Activated CD8-positive, alpha-beta memory T cell treated with anti-CD3 and anti-CD28 coated beads for 36 hours (primary cell): ENCODE data around the gene IKZF2. TPM values are rescaled to one million over a fixed set of nuclear protein-coding genes. Genes with fewer than 3 reads are reported as not detected.

Experiments
- CTCF ChIA-PET: fragments of 350-600 bp; sonication (Branson Sonifier 250); formaldehyde crosslinking; loops from one replicate; lab custom pipeline; 2021; ENCODE audit warnings: antibody characterized with exemption; lab: Charles Lee
- POLR2A ChIA-PET: fragments of 350-600 bp; sonication (Branson Sonifier 250); formaldehyde crosslinking; loops from one replicate; lab custom pipeline; 2021; ENCODE audit warnings: antibody characterized with exemption; lab: Charles Lee
- total RNA-seq, 2 experiments: library from RNA; stranded (reverse); gene quantifications; one replicate each; pipeline ENCODE4 v1.2.3, GENCODE V29; 2021

Gene IKZF2
- 1 to 10 TPM; 8.3 to 8.8 TPM for total RNA-seq

DNA sequence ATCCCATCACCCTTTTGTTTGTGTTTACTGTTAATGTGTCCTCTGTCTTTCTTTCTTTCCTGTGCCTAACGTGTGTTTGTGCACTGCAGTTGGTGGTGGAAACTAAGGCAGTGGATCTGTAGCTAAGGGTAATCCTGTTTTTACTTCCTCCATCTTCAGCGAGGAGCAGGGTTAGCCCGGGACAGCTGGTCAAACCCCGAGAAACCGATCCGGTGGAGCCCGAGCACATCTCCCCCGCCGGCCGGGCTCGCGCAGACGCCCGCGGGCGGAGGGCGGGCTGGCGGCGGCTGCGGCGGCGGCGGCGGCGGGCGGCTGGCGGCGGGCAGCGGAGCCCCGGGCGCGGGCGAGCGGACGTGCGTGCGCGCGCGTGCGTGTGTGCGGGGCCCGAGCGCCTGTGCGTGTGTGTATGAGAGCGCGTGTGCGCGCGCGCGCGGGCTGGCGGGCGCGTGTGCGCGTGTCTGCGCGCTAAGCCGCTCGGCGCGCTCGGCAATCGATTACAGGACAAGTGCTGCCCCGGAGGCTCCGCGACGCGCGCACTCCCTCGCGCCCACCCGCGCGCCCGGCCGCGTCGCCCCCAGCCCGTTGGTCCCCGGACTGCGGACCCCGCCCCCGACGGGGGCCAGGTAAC lies at the start of gene IKZF2:
TSS of gene IKZF2 (minus strand) at position 176 of the 628 bp plus-strand sequence. CDS start 2,983 bp downstream, outside the sequence.
- ChIA-PET CTCF (no interaction called here), POLR2A (interaction anchor here (0.6 kb wide), 2 partner anchors 50 to 133 kb away, joined by 3 read pairs; no protein-coding TSS in a partner anchor)

DNA sequence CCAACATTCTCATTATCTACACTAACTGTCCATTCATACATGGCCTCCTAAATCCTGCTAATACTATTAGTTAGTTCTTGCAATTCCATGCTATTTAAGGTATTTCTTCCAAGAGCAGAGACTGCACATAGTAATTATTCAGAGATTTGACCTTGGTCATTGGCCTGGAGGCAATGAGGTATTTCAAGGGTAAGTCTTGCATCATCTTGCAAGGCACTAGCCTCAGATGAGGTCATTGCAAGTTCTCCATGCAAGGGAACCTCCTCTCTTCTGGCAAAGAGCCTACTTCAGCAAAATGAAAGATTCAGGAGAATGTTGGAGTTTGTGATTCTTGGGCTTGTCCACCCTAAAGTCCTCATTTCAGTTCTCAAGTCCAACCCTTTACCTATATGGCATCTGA lies 48.5 kb upstream of the IKZF2 start:
- CTCF ChIA-PET = no interaction called here
- POLR2A ChIA-PET = no interaction called here

DNA sequence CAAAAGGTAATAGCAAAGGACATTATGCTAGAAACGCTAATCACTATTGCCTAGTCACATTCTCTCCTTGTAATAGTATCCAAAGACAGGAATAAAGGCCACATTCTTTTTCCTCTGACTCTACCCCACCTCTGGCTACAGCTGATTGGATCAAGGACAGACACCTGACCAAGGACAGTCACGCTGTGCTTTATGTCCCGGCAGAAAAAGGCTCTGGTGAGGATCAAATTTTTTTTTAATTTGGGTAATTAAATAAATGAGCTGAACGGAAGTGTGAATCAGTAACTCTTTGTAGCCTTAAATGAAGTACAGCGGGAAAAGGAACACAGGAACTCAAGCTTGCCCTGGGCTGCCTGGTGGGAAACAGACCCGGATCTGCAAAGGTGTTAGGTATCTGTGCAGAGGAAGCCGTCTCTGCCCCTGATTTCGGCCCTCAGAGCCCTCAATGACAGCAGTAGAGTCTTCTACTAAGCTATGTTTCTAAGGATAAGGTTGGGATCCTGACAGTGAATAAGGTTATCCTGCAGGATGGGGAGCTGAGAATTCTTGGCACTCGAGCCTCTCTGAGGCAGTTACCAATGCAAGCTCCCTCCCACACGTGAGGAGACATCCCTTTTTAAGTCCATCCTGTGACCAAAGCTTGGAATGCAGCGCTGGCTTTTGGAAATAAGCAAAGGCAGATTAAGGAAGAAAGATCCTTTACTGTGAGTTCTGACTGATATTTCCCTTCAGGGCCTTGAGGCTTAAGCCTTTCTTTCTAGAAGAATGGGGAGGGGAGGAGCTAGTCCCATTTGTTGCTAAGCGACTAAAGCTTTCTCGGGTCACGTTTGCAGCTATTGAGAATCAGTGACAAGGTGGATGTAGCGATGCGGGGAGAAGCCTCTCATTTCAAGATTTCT lies 37.8 kb upstream of the IKZF2 start:
- ChIA-PET CTCF (no interaction called here), POLR2A (no interaction called here)

DNA sequence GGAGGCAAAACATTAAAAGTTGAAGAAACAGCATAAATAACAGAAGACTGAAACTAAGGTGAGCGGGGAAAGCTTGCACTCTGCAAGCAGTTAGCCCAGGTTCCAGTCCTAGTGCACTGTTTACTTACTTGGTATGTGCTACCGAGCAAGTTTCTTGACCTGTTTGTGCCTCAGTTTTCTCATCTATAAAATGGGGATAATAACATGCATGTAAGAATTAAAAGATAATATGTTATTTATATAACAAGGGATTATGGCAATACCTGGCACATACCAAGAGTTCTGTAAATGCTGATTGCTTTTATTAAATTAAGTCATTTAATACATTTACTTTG lies 37.1 kb upstream of the IKZF2 start:
- ChIA-PET CTCF (no interaction called here), POLR2A (no interaction called here)

DNA sequence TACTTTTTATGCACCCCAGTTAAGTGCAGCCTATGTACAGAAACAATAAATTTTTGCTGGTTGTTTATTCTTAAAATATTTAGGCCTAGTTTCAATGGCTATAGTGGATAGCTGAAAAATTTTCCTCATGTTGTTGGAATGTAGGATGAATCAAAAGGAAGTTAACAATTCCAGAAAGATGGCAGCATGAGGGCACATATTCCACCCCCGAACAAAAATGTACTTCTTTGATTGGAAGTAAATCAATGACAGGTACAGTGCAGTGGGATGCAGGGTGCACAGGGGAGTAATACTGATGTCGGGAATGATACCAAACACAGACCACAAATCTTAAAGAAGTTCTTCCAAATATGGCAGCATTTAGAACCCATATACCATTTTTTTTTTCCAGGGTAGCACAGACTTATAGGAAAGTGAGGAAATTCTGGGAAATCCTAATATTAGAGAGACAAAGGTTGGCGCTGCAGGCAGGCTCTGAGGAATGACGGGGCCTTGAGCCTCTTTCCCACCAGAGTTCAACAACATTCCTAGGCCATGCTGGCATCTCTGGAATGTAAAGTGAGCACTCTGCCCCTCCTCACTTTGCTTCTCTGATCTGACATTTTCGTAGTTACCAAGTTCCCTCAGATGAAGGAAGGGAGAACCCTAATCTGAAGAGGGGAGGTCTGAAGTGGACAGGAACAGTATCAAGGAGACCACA lies 36.6 kb upstream of the IKZF2 start:
- CTCF ChIA-PET = no interaction called here

DNA sequence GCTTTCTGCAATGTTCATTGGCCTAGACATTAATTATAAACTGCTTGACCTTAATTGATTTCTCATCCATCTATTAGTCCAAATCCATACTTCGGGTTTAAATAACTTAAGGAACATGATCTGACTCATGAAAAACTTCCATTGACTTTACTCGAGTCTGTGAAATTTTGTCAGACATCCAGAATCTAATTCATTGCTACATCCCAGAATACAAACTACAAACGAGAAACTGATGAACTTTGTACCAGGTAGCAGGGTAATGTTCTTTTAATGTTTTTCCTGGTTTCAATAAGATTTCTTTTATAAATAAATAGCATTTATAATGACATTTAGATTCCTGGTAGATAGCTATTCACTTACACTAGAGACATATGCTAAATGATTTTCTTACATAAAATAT lies 36.0 kb upstream of the IKZF2 start:
- CTCF ChIA-PET = no interaction called here

More for the DNA sequence above, 36.6 kb upstream of the IKZF2 start:
- POLR2A ChIA-PET = no interaction called here

DNA sequence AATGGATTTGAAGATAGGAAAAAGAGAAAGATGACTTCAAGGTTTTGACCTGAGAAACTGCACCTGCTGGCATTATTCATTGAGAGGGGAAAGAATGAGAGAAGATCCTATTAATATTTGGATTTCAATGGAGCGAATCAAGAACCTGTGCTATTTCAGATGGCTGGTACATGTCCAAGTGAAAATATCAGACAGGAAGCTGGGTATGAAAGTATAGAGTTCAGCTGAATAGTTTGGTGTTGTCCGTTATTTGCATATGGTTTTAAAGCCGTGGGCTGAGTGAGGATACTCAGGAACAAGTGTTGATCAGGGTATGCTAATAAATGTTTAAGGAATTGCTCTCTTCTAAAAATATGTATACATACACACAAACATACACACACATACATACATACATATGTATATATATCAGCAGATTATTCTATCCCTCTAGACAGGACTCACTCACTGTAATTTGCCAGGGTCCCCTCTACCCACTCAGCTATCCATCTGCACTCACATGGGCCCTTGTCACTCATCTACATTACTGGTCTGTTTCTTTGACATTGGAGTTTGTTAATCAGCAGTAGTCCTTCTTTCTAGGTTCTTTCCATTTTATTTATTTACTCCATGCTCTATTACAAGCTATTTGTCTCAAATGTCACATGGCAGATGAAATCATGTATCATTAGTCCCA lies 33.9 kb upstream of the IKZF2 start:
- ChIA-PET CTCF (no interaction called here), POLR2A (no interaction called here)

More for the DNA sequence above, 36.0 kb upstream of the IKZF2 start:
- POLR2A ChIA-PET = no interaction called here

DNA sequence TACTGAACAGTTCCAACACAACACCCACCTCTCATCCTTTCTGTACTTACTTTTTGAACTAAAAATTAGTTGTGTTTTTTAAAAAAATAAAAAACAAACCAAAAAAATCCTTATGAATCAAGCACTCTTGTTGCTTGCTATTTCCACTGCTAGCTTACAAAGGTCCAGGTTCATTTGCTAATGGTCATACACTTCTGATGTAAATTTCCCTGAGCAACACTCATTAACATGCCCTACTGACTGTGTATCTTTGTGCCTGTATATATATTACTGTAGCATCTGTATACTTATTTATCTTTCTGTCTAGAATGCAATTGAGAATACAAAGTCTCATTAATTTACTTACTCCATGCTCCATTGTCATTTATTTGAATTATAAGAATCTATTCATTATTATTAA lies 30.3 kb upstream of the IKZF2 start:
- POLR2A ChIA-PET = no interaction called here
- CTCF ChIA-PET = no interaction called here

DNA sequence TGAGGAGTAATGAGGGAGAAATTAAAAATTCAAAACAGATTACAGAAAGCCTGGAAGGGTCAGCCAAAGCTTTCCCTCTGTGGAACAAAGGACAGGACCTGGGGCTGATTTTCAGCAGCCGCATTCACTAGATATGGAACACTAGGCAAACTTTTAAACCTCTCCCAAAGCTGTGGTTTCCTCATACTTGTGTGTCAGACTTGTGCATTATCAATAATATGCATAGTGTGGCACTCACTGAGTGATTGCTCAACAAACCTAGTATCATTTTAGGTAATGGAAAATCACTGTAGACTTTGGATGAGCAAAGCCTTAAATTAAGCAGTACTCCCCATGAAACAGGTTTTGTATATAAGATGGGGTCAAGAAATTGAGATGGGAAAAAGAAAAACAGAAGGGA lies 26.3 kb upstream of the IKZF2 start:
- ChIA-PET CTCF (no interaction called here), POLR2A (no interaction called here)

DNA sequence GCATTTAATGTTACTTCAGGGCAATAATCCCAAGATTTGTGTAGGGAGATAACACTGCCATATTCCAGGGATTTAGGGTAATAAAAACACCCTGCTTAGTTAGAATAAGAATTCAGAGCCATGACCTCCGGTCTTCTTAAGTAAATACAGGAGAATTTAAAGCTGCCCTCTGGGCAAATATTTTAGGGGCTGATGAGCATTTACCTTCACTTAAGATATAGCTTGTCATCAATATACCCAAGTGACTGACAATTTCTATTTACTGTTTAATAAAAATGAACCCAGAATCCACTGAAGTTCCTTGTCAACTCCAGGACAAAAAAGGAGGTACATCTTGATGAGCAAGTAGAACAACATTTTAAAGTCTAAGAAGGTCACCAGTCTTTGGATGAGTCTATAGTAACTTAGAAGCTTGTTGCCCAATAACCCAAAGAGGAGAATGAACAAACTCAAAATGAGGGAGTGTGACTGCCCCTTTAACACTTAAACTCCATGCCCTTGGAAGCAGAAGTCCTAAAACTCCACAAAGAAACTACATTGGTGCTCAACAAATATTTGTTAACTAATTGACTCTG lies 24.3 kb upstream of the IKZF2 start:
- CTCF ChIA-PET = no interaction called here
- POLR2A ChIA-PET = no interaction called here

DNA sequence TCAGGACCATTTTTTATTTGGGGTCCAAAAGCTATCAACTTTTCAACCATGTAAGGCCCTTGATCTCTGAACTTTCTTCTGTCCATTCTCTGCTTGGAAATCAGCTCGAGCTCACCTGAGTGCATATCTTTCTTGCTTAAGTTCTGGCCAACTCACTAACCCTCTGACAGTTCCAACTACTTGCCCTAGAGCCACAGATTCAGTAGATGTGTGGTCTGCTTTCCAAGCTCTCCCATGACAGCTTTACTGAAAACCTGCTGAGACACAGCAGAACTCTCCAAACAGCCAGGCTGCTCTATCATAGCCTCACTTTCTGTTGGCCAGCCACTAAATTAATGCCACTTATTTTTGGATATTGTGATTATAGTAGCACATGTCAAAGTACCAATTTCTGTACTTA lies 21.2 kb upstream of the IKZF2 start:
- POLR2A ChIA-PET = no interaction called here
- CTCF ChIA-PET = no interaction called here

DNA sequence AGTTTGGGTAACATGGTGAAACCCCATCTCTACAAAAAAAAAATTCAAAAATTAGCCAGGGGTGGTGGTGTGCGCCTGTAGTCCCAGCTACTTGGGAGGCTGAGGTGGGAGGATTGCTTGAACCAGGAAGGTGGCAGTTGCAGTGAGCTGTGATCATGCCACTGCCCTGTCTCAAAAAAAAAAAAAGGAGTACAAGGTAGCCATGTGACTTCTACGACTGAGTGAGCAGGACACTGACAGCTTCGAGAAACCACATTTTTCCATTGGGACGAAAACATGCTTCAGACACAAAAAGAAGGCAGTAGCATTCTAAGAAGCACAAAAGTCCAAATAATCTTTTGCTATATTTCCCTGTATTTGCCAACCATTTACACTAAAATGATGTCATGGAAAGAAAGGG lies 19.7 kb upstream of the IKZF2 start:
- ChIA-PET CTCF (no interaction called here), POLR2A (no interaction called here)

DNA sequence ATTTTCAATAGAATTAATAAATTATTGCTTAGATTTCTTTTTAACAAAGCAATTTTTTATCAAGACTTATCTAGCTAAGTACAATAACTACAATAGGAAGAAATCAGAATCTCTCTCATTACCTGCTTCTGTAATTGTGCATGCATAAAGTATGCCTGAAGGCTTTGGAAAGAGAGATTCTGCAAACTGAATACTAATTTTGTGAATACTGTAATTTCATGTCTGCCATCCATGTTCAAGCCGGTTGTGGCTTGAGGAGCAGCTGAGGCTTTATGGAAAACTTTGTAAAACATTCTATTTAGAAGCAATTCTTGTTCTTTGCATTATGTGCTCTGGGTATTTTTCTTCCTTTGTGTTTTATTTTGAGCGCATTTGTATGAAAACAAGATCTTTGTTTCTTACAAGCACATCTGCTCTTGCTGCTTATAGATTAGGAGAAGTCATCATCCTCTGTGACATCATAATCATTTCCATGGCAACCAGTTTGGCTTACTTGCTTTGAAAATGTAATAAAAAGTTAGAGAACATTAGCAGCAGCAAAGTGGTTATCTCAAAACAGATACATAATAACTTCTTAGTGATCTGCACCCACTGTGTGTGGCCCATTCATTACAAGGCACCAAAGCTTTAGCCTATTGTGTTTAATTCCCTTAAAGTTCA lies 16.0 kb upstream of the IKZF2 start:
- ChIA-PET CTCF (no interaction called here), POLR2A (no interaction called here)

DNA sequence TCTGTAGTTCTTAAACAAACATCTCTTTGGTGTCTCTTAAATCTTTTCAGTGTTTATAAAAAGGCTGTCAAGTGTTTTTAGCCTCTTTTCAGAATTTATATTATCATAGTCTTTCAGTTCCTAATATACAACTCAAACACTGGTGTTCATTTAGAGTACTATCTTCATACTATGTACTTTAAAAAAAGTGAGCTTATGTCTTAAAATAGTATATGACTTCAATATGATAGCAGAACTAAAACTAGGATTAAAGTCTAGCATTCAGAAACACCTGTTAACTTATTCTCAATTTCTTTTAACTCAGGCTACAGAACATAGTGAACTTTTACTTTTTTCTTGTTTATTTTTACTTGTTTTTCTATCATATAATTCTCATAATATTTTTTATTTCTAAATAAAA lies 14.7 kb upstream of the IKZF2 start:
- CTCF ChIA-PET = no interaction called here

DNA sequence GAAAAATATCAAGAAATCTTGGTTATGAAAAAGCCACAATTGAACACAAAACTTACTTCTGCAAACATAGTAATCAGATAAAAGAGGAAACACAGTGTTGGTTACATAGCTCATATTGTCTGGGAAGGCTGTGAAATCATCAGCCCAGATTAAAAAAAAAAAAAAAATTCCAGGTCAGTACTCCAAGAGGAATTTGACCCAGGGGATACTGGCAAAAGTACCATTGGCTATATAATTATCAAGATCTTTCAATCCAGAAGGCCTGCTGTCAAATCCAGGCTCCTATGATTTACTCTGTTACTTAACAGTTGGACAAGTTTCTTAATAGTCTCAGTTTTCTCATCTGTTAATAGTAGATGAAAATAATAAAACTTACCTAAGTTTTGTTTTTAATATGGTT lies 12.9 kb upstream of the IKZF2 start:
- POLR2A ChIA-PET = no interaction called here

More for the DNA sequence above, 14.7 kb upstream of the IKZF2 start:
- POLR2A ChIA-PET = no interaction called here

DNA sequence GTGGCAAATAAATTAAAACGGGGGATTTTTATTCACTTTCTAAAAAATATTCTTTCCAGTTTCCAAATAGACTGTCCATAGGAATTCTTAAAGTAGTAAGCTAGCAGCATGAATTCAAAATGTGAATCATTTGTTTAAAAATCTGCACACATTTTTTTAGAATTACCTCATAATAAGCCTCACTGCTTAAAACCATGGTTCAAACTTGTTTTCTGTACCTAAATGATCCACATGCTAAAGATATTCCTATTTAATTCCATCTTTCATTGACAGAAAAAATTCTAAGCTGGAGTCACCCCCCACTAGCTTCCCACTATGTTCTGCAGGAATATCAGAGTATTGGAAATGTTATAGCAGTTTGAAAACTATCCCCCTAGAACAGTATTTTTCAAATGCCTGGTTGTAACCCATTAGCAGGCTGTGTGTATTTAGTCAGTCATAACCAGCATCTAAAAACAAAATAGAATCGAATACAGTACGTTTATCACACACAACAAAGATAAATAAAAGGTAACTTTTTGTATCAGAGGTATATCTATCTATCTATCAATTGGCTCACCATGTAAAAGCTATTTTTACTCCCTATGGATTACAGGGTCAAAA lies 11.2 kb upstream of the IKZF2 start:
- ChIA-PET CTCF (no interaction called here), POLR2A (no interaction called here)

More for the DNA sequence above, 12.9 kb upstream of the IKZF2 start:
- CTCF ChIA-PET = no interaction called here

DNA sequence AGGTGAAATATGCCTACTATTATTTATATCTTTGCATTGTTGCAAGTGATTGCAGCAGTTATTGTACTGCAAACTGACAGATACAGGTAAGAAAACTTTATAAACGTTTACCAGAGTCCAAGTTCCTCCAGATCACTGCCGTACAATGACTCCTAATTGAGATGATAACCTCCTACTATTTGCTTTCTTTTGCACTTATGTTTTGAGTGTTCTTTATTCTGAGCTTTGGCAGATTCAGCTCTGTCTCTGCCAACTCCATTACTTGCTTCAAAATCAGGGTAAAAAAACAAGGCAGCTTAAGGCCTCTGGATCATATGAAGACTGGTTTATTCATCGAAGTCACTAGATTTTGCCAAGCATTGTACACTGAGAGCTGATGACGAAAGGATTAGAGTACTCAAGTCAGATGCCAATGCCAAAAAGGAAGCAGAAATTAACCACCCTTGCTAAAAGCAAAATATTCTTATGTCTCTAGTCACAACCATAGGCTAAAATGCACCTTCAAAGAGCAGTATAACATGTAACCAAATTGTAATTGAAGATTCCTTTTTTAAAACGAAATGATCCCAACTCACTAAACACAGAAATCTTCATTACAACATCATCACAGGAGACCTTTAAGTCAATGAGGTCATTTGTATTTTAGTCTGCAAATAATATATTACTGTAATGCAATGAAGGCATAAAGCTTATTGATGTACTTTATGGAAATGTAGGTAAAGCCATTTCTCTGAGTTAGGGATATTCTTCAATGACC lies 10.5 kb upstream of the IKZF2 start:
- POLR2A ChIA-PET = no interaction called here
- CTCF ChIA-PET = no interaction called here

DNA sequence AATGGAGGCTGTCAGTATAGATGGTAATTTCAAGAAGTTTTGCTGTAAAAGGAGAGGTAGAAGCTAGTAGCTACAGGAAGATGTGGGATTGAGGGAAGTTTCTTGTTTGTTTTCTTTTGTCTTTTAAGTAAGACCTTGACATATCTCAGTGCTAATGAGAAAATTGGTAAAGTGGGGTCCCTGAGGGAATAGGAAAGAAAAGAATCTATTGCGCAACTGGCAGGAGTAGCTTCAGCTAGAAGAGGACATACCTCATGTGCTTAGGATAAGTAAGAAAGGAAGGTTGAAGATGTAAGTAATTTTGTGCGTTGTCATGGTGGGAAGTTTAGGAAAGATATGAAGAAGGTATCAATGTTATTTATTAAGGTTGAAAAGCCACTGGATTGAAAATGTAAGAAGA lies 8.4 kb upstream of the IKZF2 start:
- CTCF ChIA-PET = no interaction called here
- POLR2A ChIA-PET = no interaction called here
